ENCODE measurements around the gene ZNF32.

GRCh38 chr10:43691485-43691884 lies 42.8 kb upstream of the ZNF32 start:
- TF ChIP-seq CTCF (IDR thresholded peaks at IDR 0.05) (no peak), EZH2 (IDR thresholded peaks at IDR 0.05; ENCODE audit: borderline replicate concordance, insufficient read depth, low read depth, low read length, poor library complexity, severe bottlenecking) (no peak)

Measured in B cell (primary cell).